K562 (cell line): ENCODE measurements around the gene GBX1. TPM values are rescaled to one million over a fixed set of nuclear protein-coding genes. Genes with fewer than 3 reads are reported as not detected.
A peak's percentile ranks its signal among the peaks of the same experiment; 100 is the strongest.

ENCODE experiments used
- CBX1 ChIP-seq: sonication (generic); IDR thresholded peaks from 2 replicates; pipeline ENCODE4 v1.6.1; 2016; ENCODE audit warnings: antibody characterized with exemption, low read depth, mild to moderate bottlenecking
- ESRRB ChIP-seq: fragments of 250-450 bp; sonication (Bioruptor Pico); IDR thresholded peaks from 2 replicates; pipeline ENCODE4 v1.5.0; 2020; ENCODE audit warnings: mild to moderate bottlenecking, moderate library complexity, borderline replicate concordance
- MCM5 ChIP-seq: fragments of 450-650 bp; IDR thresholded peaks from 2 replicates; pipeline ENCODE4 v1.6.1; 2016; ENCODE audit warnings: low read depth
- NBN ChIP-seq: fragments of 450-650 bp; IDR thresholded peaks from 2 replicates; pipeline ENCODE4 v1.6.1; 2016; ENCODE audit warnings: low read depth, mild to moderate bottlenecking
- NCOR1 ChIP-seq: fragments of 450-650 bp; IDR thresholded peaks from 2 replicates; pipeline ENCODE4 v1.6.1; 2016; ENCODE audit warnings: mild to moderate bottlenecking, moderate library complexity
- RUNX1 ChIP-seq: sonication (generic); IDR thresholded peaks from 2 replicates; pipeline ENCODE4 v1.6.1; 2016; ENCODE audit warnings: antibody characterized with exemption, low read depth
- ZNF408 ChIP-seq: fragments of 250-450 bp; sonication (Bioruptor Pico); IDR thresholded peaks from 2 replicates; pipeline ENCODE4 v1.4.0; 2020; ENCODE audit warnings: low read depth, mild to moderate bottlenecking, moderate library complexity
- ZNF699 ChIP-seq: fragments of 250-450 bp; sonication (Bioruptor Pico); IDR thresholded peaks from 2 replicates; pipeline ENCODE4 v1.8.0; 2021; ENCODE audit warnings: mild to moderate bottlenecking, moderate library complexity; ENCODE audit not compliant: insufficient replicate concordance
- ZNF77 ChIP-seq: fragments of 250-450 bp; sonication (Bioruptor Pico); IDR thresholded peaks from 2 replicates; pipeline ENCODE4 v1.5.0; 2020
- ZSCAN32 ChIP-seq: fragments of 450-650 bp; formaldehyde crosslinking; IDR thresholded peaks from 2 replicates; pipeline ENCODE4 v1.4.0; 2020; ENCODE audit warnings: mild to moderate bottlenecking, moderate library complexity
- polyA plus RNA-seq, 8 experiments: library from polyadenylated mRNA; depleted of rRNA in 4 of 8; stranded (reverse) in 5 of 8; unstranded in 3 of 8; fragments of >200 nt; fragmentation: Nextera tagmentation in 2 of 8; fragmentation: Illumina TruSeq in 1 of 8; extraction: Ambion mirVana in 2 of 8; extraction: Trizol in 1 of 8; gene quantifications; 2 replicates each; pipeline versions ENCODE4 v1.2.1 to v1.2.3, GENCODE V29; 2011 to 2014; ENCODE audit warnings: inconsistent platforms in 1 of 8, missing spikeins in 1 of 8
- total RNA-seq, 7 experiments: library from RNA; depleted of rRNA in 6 of 7; stranded (reverse); fragments of >200 nt in 6 of 7; fragmentation: Illumina TruSeq in 2 of 7; extraction: Trizol in 2 of 7; gene quantifications; 2 replicates each; pipeline versions ENCODE4 v1.2.1 to v1.2.3, GENCODE V29; 2011 to 2021; ENCODE audit warnings: low replicate concordance in 1 of 7
- TF ChIP-seq, protein P1 (sequence below), 2 experiments: fragments of 450-650 bp; IDR thresholded peaks; 2 replicates each; pipeline ENCODE4 v1.6.1; 2016
- TF ChIP-seq, protein P2 (sequence below): sonication (generic); formaldehyde crosslinking; IDR thresholded peaks from 2 replicates; pipeline ENCODE4 v1.8.0; 2022; ENCODE audit warnings: missing genetic modification reagents, mild to moderate bottlenecking, borderline replicate concordance
- TF ChIP-seq, protein P3 (sequence below): fragments of 450-650 bp; IDR thresholded peaks from 2 replicates; pipeline ENCODE4 v1.6.1; 2016; ENCODE audit warnings: low read depth, mild to moderate bottlenecking, moderate library complexity
- TF ChIP-seq, protein P4 (sequence below): fragments of 450-650 bp; formaldehyde crosslinking; conservative IDR thresholded peaks from 2 replicates; pipeline ENCODE4 v1.4.0; 2022; ENCODE audit warnings: mild to moderate bottlenecking, missing genetic modification characterization
- TF ChIP-seq, protein P5 (sequence below): IDR thresholded peaks from 3 replicates; pipeline ENCODE4 v1.6.1; 2011; ENCODE audit warnings: borderline replicate concordance, mild to moderate bottlenecking; ENCODE audit not compliant: insufficient read length, insufficient read depth
- TF ChIP-seq, protein P6 (sequence below): sonication (generic); formaldehyde crosslinking; IDR thresholded peaks from 2 replicates; pipeline ENCODE4 v1.8.0; 2023; ENCODE audit warnings: missing genetic modification reagents, mild to moderate bottlenecking, borderline replicate concordance

GBX1 gene
- total and polyA plus RNA-seq, 9 of the 15 experiments (the other 6 are each of a cell fraction or from before 2014, with no cell fraction given) = not detected

DNA sequence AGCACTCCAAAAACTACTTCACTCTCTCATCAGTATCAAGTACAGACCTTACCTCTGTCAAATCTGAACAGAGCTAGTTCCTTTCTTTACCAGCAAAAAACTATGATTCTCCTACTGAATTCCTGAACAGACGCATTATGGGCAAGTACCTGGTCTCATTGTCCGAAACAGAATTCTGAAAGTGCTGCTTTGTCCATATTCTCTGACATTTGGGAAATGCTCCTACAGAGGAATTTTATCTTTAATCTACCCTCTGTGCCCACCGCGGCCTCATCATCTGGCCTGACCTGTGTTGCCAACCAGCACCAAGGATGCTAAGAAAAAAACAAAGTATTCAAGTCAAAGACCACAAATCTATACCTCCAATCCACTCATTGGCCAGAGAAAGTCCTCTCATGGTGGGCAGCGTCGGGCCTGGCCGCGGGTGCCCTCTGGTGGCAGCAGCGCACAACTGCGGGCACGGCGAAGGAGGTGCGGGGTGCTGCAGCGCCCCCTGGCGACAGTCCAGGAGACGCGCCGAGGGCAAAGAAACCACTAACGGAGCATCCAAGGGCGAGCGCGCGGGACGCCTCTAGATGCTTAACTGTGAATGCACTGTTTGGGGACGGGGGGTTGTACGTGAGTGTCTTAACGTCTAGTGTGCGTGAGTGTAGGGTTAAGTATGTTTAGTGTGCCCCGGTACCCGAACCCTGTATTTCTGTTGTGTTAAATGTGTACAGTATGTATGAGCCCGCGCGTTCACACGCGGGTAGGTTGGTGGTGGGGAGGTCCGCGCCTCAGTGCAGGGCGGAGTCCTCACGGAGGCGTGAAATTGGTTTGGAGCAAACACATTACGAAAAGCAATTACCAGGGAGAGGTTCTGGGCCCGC, 5.0 kb upstream of the GBX1 start (continued):
- TF ChIP-seq, protein P1, sequence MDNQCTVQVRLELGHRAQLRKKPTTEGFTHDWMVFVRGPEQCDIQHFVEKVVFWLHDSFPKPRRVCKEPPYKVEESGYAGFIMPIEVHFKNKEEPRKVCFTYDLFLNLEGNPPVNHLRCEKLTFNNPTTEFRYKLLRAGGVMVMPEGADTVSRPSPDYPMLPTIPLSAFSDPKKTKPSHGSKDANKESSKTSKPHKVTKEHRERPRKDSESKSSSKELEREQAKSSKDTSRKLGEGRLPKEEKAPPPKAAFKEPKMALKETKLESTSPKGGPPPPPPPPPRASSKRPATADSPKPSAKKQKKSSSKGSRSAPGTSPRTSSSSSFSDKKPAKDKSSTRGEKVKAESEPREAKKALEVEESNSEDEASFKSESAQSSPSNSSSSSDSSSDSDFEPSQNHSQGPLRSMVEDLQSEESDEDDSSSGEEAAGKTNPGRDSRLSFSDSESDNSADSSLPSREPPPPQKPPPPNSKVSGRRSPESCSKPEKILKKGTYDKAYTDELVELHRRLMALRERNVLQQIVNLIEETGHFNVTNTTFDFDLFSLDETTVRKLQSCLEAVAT (IDR thresholded peaks at IDR 0.05) = peak; percentile 31 to 98; a peak in 3 of 4 replicates
- TF ChIP-seq, protein P2, sequence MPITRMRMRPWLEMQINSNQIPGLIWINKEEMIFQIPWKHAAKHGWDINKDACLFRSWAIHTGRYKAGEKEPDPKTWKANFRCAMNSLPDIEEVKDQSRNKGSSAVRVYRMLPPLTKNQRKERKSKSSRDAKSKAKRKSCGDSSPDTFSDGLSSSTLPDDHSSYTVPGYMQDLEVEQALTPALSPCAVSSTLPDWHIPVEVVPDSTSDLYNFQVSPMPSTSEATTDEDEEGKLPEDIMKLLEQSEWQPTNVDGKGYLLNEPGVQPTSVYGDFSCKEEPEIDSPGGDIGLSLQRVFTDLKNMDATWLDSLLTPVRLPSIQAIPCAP (CRISPR knock-in tag) = no peak
- TF ChIP-seq CBX1 (no peak; the same call in 1 of the 2 replicates), ZNF699 (no peak), NCOR1 (no peak; the same call in 1 of the 2 replicates), MCM5 (no peak), ZNF408 (CRISPR knock-in tag) (no peak), NBN (no peak; the same call in 1 of the 2 replicates), ZSCAN32 (no peak), ESRRB (no peak), ZNF77 (CRISPR knock-in tag) (no peak), RUNX1 (peak; percentile 54; the same call in 1 of the 2 replicates)
- TF ChIP-seq, protein P3, sequence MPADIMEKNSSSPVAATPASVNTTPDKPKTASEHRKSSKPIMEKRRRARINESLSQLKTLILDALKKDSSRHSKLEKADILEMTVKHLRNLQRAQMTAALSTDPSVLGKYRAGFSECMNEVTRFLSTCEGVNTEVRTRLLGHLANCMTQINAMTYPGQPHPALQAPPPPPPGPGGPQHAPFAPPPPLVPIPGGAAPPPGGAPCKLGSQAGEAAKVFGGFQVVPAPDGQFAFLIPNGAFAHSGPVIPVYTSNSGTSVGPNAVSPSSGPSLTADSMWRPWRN = no peak
- TF ChIP-seq, protein P4, sequence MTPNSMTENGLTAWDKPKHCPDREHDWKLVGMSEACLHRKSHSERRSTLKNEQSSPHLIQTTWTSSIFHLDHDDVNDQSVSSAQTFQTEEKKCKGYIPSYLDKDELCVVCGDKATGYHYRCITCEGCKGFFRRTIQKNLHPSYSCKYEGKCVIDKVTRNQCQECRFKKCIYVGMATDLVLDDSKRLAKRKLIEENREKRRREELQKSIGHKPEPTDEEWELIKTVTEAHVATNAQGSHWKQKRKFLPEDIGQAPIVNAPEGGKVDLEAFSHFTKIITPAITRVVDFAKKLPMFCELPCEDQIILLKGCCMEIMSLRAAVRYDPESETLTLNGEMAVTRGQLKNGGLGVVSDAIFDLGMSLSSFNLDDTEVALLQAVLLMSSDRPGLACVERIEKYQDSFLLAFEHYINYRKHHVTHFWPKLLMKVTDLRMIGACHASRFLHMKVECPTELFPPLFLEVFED = no peak
- TF ChIP-seq, protein P5, sequence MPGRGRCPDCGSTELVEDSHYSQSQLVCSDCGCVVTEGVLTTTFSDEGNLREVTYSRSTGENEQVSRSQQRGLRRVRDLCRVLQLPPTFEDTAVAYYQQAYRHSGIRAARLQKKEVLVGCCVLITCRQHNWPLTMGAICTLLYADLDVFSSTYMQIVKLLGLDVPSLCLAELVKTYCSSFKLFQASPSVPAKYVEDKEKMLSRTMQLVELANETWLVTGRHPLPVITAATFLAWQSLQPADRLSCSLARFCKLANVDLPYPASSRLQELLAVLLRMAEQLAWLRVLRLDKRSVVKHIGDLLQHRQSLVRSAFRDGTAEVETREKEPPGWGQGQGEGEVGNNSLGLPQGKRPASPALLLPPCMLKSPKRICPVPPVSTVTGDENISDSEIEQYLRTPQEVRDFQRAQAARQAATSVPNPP = no peak
- TF ChIP-seq, protein P6, sequence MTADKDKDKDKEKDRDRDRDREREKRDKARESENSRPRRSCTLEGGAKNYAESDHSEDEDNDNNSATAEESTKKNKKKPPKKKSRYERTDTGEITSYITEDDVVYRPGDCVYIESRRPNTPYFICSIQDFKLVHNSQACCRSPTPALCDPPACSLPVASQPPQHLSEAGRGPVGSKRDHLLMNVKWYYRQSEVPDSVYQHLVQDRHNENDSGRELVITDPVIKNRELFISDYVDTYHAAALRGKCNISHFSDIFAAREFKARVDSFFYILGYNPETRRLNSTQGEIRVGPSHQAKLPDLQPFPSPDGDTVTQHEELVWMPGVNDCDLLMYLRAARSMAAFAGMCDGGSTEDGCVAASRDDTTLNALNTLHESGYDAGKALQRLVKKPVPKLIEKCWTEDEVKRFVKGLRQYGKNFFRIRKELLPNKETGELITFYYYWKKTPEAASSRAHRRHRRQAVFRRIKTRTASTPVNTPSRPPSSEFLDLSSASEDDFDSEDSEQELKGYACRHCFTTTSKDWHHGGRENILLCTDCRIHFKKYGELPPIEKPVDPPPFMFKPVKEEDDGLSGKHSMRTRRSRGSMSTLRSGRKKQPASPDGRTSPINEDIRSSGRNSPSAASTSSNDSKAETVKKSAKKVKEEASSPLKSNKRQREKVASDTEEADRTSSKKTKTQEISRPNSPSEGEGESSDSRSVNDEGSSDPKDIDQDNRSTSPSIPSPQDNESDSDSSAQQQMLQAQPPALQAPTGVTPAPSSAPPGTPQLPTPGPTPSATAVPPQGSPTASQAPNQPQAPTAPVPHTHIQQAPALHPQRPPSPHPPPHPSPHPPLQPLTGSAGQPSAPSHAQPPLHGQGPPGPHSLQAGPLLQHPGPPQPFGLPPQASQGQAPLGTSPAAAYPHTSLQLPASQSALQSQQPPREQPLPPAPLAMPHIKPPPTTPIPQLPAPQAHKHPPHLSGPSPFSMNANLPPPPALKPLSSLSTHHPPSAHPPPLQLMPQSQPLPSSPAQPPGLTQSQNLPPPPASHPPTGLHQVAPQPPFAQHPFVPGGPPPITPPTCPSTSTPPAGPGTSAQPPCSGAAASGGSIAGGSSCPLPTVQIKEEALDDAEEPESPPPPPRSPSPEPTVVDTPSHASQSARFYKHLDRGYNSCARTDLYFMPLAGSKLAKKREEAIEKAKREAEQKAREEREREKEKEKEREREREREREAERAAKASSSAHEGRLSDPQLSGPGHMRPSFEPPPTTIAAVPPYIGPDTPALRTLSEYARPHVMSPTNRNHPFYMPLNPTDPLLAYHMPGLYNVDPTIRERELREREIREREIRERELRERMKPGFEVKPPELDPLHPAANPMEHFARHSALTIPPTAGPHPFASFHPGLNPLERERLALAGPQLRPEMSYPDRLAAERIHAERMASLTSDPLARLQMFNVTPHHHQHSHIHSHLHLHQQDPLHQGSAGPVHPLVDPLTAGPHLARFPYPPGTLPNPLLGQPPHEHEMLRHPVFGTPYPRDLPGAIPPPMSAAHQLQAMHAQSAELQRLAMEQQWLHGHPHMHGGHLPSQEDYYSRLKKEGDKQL = peak; percentile 82; the same call in 1 of the 2 replicates
